Measurements from ENCODE around the gene TINAG. TPM values are rescaled to one million over a fixed set of nuclear protein-coding genes. Genes with fewer than 3 reads are reported as not detected.

TINAG gene, protein sequence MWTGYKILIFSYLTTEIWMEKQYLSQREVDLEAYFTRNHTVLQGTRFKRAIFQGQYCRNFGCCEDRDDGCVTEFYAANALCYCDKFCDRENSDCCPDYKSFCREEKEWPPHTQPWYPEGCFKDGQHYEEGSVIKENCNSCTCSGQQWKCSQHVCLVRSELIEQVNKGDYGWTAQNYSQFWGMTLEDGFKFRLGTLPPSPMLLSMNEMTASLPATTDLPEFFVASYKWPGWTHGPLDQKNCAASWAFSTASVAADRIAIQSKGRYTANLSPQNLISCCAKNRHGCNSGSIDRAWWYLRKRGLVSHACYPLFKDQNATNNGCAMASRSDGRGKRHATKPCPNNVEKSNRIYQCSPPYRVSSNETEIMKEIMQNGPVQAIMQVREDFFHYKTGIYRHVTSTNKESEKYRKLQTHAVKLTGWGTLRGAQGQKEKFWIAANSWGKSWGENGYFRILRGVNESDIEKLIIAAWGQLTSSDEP
- 0.72 TPM in 1 of 2 replicates, not detected in the other for total RNA-seq
- polyA plus RNA-seq (2012): not detected

DNA sequence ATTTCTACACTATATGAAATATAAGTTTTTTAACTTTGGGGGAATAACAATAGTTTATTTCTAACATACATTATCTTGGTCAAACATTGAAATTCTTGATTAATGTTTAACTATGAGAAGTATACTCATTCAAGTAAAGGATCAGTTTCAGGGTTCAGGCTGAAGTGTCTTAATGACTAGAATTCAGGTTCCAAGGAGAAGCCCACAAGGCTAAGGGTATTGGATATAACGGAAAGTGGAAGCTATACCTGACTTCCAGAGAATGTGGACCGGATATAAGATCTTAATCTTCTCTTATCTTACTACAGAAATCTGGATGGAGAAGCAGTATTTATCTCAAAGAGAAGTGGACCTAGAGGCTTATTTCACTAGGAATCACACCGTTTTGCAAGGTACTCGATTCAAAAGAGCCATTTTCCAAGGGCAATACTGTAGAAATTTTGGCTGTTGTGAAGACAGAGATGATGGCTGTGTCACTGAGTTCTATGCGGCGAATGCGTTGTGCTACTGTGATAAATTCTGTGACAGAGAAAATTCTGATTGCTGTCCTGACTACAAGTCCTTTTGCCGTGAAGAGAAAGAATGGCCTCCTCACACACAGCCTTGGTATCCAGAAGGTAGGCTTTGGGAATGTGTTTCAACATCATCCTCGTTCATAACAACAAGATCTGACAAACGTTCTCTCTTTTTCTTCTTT is at the start of gene TINAG:
TINAG (plus strand) TSS at position 153 of the 697 bp plus-strand sequence; CDS start at position 263, 110 bp downstream.
- no peak for DNase-seq (ENCODE audit: low read depth)

DNA sequence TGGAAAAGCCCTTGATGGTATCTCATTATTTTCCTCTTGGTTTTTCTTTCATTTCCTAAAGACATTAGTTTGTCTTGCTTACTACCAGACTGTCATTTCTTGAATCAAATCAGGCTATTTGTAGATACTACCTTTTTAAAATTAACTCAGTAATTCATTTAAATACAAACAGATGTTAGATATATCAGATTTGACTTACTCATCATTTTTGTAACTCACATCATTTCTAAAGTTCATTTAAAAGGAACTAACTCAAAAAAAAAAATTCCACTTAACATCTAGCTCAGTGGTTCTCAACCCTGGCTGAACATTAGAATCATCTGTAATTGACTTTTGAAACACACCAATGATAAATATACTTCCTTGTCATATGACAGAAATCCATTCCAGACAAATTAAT is 48.2 kb upstream of the TINAG start:
- no peak for DNase-seq (ENCODE audit: low read depth)

DNA sequence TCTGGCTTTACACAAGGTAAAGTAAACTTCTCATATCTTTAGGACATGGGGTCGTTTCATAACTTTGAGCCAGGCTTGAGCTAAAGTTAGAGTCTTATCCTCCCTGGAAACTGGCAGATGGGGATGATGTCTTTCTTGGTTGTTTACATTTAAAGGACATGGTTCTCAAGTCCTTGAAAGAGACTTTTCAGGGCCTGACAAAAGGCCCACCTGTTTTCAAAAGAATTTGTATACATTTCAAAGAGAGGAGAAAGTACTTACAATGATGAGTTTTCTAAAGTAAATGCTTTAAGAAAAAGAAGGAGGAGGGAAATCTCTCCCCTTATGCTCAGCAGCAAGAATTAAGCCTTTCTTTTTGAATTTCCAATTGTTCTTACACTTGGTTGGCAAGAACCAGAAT is 45.7 kb upstream of the TINAG start:
- no peak for DNase-seq (ENCODE audit: low read depth)

DNA sequence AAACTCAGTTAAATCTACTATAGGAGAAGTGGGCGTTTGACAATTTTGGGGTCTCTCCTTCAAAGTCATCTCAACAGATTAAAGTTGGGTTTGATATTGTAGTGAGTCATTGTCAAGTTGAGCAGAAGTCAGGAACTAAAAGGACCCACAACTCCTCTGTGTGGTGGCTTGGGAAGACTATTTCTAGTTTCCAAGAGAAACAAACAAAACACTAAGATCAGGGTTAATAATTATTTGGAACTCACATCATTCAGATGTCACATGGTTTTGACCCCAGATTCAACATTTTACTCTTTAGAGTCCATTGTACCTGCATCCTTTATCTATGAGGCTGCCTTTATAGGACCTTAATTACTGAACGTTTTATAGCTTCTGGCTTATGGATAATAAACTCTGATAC is 45.3 kb upstream of the TINAG start:
- DNase-seq (ENCODE audit: low read depth): no peak

DNA sequence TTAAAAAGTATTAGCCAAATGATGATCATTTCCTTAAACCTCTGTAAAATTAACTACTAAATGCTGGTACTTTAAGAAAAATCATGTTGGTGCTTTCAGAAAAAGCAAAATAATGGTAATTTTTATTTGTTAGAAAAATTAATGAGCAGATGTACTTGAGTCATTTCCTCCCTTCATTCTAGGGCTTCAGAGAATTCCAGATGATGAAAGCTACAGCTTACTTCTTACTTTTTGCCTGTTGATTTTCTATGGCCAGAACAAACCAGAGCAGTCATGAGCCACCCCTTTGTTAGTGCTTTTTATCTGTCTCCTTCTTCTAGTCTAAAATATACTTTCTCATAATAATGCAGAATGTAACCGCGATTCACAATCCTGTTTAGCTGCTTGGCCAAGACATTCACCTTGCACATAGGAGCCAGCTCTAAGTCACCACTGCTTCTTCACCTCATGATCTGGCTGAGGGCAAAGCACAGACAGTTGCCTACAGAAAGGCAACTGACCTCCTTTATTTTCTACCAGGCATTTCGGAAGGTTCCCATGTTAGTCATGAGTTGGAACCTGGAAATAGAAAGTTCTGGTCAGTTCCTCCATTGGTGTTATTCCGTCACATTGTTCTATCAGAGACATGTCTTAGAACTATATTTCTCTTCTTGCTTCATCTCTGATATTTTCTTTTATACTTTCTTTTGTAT is 43.5 kb upstream of the TINAG start:
- no peak for DNase-seq (ENCODE audit: low read depth)

DNA sequence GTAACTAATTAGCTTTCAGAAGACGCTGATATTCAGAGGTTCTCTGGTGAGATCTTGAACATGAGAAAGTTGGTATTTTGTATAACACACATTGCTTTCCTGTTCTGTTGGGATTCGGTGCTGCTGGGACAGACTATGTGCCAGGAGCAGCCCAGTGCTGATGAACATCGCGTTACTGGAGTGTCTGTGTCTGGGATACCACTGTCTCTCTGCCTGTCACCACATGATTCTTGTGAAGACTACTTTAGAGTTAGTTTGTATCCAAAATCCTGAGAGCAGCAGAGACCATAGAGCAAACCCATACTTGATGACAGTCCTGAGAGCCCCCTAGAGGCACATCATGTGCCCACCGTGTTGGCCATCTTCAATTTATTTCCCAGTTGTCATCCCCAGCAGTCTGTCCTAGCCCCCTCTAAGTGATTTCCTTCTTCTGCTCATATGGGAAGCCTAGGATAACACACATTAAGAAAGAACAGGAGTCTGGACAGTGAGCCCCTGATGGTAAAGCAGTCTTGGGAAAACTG is 41.8 kb upstream of the TINAG start:
- DNase-seq (ENCODE audit: low read depth): no peak

DNA sequence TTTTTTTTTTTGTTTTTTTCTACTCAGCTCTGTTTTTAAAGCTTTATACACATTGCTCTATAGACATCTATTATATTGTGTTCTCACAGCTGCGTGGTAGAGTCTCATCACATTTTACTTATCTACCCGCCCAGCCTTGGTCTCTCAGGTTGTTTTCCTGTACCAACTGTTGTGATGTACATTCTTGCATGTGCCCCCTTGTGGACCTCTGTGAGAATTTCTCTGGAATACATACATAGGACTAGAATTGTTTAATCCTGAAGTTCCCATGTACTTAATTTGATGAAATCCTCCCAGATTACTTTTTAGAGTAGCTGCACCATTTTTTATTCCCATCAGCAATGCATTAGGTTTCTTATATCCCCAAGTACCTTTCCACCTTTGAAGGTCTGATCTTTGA is 40.4 kb upstream of the TINAG start:
- DNase-seq (ENCODE audit: low read depth): peak; percentile 48

DNA sequence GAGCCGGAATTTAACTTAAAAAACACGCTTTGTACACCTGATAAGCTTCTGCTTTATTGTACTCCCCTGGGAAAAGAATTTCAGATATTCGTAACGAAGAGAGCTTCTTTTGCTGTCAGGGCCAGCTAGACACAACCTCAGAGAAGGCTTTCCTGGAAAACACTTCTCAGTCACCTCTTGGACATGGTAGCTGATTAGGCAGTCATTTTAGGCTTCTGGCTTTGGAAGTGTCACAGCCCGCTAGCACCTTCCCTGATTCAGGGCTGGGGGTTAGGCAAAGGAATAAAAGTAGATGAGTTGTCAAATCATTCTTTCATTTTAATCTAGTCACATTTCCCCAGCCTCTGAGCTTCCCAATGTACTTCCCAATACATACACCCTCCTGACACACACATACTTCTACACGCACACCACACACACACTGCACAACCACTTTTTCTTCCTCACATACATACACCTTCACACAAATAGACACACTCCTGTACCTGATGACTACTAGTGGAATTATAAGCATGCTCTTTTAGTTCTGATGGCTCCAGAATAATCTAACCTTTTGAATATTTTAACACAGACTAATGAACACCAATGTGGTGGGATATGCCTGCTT is 34.9 kb upstream of the TINAG start:
- no peak for DNase-seq (ENCODE audit: low read depth)

DNA sequence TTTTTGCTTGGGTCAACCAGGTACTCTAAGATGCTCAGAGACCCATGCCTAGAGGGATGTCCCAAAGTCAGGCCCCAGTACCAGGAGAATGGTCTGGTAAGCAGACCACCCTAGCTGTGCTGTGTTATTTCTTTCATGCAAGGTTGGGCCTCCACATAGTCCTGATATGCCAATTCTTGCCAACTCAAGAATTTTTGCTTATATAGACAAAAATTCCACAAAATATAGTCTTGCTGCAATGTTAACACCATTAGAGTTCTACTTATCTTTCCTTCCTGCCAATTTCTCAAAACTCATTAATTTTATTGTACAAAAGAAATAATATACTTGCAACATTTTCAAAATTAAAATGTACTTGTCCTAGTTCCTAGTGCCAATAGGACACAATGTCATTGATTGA is 33.9 kb upstream of the TINAG start:
- no peak for DNase-seq (ENCODE audit: low read depth)

DNA sequence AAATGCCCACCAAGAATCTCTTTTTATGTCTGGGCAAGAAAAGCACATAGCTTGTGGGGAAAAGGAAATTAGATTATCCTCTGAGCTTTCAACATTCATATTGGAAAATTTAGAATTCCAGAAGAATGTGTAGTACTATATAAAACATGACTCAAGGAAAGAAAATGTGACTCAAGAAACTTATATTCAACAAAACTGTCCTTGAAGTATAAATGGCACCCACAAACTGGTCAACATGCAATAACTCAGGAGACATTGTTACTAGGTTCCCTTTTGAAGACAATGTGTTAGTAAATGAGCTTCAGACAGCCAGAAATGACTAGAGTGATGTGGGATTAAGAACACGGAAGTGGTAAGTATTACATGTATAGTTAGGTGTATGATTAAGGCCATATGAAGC is 26.1 kb upstream of the TINAG start:
- DNase-seq (ENCODE audit: low read depth): no peak

DNA sequence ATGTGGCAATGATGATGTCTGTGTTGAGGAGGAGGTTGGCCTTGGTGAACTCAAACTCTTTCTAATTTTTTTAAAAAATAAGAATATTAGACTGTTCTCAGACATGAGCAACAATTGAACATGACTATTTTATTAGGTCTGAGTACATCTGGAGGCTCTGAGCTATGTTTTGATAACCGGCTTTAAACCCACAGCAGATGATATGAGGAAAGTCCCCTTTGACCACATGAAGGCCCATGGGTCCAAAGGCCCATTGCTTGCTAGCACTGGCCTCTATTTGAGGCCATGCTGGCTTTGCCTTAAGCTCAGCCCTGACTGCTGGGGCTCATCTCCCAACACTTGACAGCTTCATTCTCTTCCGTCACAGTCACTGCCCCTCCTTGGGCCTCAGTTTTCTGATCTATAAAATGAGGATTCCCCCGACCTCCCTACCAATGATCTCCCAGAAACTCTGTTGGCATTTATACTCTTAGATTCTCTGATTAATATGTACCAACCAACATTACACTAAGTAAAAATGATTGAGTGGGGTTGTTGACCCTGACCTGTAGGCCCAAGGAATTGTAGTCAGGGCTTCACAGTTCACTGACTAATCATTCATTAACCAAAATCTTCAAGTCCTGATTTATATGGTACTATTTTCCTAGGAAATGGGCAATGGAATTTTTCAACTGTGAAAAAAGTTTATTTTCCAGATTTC is 23.9 kb upstream of the TINAG start:
- DNase-seq (ENCODE audit: low read depth): no peak

DNA sequence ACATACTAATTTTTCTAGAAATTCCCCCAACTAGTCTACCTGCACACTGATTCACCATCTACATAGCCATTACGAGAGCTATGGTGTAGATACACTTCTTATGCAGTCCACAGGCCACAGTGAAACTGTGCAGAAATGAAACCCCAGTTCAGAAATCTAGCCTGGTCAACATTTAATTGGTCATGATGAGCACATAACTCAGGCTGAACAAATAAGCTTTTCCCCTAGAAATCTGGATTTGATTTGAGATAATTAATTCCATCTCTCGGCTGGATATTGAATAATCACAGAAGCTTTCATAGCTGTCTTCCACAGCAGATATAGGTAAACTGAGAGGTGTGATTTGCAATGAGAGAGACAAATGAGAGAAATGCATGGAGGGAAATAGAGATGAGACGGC is 22.6 kb upstream of the TINAG start:
- DNase-seq (ENCODE audit: low read depth): no peak

DNA sequence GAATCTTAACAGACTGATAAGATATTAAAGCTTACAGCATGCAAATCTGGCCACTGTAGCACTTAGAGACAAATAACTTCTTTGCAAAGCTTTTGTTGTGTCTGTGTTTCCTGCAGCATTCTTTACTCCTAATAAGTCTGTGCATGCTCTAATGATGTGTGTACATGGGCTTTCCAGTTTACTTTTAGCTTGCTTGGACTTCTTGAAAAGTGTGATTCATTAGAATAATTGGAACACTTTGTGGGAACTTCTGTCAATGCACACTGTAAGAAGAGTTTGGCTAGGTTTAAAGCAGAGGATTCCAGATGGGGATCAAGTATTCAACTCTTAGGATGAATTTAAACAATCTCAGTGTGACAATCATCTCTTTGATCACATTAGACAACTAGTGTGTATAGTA is 22.1 kb upstream of the TINAG start:
- no peak for DNase-seq (ENCODE audit: low read depth)

DNA sequence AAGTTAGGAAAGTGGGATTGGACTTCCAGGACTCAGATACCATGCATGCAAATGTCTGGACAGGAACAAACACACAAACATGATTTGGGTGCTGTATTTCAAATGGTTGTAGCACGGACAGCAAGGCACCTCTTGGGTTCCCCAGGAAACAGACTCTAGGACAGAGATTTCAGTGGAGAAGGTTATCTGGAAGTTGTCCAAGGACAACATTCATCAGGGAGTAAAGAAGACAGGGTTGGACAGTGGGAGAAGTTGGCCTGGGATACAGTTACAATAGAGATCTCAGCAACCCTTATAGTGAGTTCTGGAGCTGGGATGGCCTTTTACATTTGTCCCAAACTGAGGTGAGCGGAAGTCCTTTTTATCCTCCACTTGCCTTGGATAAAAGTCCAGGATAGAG is 19.8 kb upstream of the TINAG start:
- no peak for DNase-seq (ENCODE audit: low read depth)

DNA sequence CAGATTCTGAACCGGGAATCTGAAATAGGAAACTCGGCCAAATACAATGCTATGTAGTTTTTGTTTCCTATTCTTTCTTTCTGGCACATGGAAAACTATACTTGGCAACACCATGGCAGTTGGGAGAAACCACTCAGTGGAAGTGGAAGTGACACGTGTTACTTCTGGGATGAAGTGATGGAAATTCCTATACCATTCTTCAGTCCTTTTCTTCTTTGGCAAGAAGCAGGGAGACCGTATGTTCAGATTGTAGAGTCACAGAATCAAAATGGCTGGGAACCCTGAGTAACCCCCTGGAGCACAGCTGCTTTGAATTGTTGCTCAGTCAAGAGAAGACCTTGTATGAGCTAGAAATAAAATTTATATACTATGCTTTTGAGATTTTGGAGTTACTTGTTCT is 18.8 kb upstream of the TINAG start:
- DNase-seq (ENCODE audit: low read depth): no peak

DNA sequence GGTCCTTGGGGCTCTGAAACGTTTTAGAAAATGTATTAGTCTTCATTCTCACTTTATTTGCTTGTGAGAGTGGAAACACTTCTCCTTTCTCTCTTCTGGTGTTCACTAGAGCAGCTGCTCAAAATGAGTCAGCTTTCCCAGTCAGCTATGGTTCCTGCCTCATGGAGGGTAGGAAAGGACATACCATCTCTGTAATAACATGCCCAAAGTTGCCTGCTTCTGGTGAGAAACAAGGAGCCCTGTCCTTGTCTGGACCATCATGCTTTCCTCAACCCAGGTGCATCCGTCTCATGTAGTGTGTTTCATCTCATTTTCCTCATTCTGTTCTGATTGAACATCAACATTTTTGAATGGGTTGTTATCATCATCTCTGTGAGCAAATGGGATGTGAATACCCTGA is 17.1 kb upstream of the TINAG start:
- DNase-seq (ENCODE audit: low read depth): peak; percentile 88

DNA sequence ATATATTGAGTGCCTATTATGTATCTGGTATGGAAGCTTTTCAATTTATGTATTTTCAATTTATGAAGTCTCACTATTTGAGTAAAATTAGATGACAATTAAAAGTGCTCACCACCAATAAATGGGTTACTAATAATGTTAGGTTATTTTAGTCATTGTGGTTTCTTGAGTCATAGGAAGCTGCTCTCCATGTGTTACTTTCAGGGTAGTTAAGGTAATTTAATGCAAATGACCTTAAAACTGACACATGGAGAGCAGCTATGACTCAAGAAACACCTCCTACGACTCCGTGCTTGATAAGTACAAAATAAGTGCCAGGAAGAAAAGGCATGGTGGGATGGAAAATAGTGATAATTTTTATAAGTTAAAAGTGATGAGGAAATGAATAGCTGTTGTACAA is 16.5 kb upstream of the TINAG start:
- DNase-seq (ENCODE audit: low read depth): peak; percentile 61

DNA sequence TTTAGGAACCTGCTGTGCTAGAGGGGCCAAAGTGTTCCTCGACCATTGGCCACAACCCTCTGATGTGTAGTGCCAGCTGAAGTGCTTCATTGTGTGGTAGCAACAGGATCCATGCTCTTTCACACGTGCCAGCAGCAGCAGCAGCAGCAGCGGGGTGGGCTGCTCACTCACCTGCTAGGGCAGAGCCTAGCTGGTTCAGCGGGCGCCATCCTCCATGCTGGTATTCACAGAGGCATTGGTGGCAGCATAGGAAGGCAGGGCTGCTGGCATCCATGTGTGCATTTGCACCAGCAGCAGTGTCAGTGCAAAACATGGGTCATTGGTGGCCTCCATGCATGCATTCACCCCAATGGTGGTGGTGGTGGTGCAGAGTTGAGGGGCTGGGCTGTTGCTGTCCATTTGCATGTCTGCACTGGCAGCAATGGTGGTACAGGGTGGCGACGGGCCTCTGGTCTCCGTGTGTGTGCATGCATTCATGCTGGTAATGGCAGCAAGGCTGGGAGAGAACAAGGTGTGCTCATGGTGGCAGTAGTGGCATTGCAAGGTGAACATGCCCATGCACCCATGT is 13.2 kb upstream of the TINAG start:
- no peak for DNase-seq (ENCODE audit: low read depth)

DNA sequence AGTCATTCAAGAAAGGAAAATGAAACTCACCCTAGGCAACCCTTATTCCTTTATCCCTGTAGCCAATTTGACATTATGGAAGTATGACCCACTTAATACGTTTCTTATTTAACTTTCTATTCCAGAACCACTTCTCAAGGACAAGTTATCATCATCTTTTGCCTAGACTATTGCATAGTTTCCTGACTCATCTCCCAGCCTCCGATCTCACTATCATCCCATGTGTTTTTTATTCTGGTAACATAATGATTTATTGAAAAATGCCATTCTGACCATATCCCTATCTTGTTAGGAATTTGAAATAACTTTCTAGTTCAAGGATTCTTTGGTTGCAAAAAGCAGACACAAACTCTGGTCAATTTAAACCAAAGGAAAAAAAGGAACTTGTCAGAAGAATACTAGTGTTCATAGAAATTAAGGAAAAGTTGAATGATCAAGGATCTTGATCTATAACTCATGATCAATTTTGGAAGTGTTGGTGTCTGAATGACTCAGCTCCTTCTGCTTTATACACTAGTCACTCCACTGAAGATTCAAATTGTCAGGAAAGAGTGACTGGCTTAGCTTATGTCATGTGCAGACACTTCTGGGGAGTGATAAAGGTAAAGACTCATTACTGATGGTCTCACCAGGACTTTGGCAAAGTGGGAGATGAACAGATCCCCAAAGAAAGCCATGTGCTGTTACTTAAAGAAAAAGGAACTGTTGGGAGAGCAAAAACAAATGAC is 8.5 kb upstream of the TINAG start:
- DNase-seq (ENCODE audit: low read depth): no peak

DNA sequence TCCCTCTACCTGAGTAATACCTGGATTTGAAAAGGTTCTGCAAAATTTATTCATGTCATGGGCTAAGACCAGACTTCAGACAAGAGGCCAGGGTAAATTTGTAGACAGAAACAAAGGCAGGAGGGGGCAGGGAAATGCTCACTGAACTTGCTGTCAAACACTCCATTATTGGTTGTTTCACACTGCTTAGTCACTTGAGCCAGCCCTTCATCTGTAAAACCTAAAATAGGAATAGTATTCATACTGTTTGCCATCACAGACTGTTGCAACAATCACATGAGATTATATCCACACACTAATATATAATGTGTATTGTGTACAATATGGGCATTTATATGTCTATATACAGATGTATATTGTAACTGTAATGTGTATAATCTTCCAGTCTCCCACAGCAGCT is 6.5 kb upstream of the TINAG start:
- no peak for DNase-seq (ENCODE audit: low read depth)

All from myocyte (in vitro differentiated cells).